ENCODE measurements around the gene NUMBL.

NUMBL gene

GRCh38 chr19:40716031-40716481 lies 25.6 kb upstream of the NUMBL start:
- no peak for DNase-seq

DNA sequence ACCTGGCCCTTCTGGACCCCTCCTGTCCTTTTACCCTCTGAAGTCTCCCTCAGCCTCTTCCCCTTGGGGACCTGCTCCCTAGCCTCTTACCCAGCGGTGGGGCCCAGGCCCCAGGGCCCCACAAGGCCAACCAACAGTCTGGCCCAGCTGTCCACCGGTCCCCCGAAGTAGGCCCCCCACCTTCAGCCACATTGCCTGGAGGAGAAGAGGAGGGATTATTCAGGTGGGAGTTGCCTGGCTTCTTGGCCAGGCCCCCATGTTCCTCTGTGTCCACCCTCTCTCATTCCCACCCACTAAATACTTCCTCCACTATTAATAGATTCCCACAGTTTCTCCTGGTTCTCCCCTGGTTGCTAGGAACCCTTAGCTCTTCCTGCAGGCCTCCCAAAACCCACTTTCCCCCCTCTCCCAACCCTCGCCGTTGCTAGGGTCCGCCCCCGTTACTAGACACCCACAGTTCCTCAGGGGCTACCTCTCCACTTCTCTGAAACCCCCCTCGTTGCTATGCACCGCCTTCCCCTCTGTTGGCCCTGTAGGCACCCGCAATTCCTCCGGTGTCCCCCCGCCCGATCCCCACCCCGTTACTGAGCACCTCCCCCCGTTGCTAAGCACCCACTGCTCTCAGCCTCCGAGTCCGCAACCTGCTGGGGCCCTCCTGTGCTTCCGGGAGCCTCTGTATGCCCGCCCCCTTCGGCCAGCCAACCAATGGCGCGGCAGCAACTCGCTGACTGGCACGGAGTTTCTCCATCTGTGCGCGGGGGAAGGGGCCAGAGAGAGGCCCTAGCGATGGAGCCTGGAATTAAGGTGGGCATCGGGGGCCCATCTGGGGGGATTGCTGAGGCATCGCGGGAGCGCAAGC lies 24.2 kb upstream of the NUMBL start:
- DNase-seq: peak; percentile 94

DNA sequence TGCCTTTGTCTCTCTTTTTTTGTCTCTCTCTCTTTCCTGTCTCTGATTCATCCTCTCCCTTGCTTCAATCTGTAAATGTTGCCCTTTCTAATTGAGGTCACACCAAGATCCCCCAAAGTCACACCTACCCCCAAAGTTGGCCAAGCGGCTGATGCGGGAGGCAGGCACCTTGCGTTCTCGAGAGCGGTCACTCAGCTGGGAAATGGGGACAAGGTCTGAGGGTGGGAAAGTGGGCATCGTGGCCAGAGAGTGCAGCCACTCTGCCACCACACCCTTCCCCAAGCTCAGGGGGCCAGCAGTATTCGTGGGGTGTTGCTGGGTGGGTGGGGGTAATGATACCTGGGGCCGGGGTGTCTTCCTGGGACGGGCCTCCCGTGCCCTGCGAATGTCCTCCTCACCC lies 23.5 kb upstream of the NUMBL start:
- DNase-seq: peak; percentile 52

GRCh38 chr19:40709817-40710216 lies 19.4 kb upstream of the NUMBL start:
- DNase-seq: no peak

DNA sequence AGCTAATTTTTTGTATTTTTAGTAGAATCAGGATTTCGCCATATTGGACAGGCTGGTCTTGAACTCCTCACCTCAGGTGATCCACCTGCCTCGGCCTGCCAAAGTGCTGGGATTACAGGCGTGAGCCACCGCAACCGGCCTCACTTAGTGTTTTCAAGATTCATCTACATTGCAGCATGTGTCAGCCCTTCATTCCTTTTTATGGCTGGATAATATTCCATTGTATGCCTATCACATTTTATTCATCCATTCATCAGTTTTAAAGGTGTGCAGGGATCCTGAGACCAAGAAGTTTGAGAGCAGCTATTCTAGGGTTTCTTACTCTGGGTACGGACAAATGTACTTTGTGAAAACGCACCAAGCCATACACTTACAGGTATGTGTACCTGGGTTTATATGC lies 17.2 kb upstream of the NUMBL start:
- no peak for DNase-seq

GRCh38 chr19:40705950-40706619 lies 15.6 kb upstream of the NUMBL start:
- DNase-seq: no peak

DNA sequence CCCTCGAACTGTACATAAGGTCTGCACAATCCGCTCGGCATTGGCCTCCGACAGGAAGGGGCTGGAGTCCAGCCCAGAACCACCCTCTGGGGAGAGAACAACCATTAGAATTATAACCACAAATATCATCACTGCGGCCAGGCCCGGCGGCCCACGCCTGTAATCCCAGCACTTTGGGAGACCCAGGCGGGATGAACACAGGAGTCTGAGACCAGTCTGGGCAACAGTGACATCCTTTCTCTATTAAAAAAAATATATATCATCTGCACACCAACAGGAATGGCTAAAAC lies 14.9 kb upstream of the NUMBL start:
- no peak for DNase-seq

GRCh38 chr19:40704491-40705361 lies 14.3 kb upstream of the NUMBL start:
- DNase-seq: no peak

- DNase-seq: no peak
Measured at GRCh38 chr19:40703029-40703755, 12.7 kb upstream of the NUMBL start.

- no peak for DNase-seq
Measured at GRCh38 chr19:40702337-40703012, 12.0 kb upstream of the NUMBL start.

DNA sequence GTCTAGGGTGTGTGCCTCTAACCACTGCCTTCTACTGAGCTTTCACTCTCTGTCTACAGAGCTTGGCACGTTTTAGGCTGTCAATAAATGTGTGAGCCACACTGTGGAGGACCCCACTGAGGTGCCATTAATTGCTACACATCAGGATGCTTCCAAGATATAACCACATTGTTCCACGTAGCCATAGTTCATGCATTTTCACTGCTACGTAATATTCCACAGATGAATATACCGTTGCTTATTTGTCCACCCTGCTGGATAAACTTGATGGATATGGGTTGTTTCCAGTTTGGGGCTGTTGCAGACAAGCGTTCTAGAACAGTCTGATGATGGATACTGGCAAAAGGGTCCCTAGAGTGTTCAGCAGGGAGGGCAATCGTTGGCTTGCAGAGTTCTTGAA lies 11.3 kb upstream of the NUMBL start:
- DNase-seq: no peak

- DNase-seq: no peak
Measured at GRCh38 chr19:40700083-40700482, 9.6 kb upstream of the NUMBL start.

DNA sequence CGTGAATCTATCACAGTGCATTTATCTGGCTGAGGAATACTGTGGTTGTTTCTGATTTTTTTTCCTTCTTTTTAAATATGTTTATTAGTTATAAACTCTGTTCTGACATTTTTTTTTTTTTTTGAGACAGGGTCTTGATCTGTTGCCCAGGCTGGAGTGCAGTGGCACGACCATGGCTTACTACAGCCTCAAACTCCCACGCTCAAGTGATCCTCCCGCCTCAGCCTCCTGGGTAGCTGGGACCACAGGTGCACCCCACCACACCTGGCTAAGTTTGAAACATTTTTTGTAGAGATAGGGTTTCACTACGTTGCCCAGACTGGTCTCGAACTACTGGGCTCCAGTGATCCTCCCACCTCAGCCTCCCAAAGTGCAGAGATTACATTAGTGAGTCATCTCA lies 6.6 kb upstream of the NUMBL start:
- DNase-seq: no peak

- DNase-seq: no peak
Measured at GRCh38 chr19:40695881-40696280, 5.4 kb upstream of the NUMBL start.

GRCh38 chr19:40693896-40694295 lies 3.4 kb upstream of the NUMBL start:
- DNase-seq: no peak

GRCh38 chr19:40693150-40693788 lies 2.8 kb upstream of the NUMBL start:
- no peak for DNase-seq

DNA sequence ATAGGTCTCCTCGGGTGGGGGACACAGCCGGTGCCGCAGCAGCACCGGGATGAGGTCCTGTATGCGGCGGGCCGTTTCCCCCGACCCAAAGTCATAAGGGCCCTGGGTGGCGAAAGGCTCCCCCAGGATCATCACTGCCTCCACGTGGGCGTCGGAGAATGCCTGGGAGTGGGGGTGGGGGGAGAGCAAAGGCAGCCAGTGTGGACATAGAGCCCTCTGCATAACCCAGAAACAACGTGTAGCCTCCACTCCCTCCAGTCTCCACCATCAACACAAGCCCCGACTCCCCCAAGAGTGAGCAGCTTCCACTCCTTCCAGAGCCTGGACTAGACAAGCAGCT lies 1.7 kb upstream of the NUMBL start:
- DNase-seq: no peak

GRCh38 chr19:40691421-40692211 lies 1.2 kb upstream of the NUMBL start:
- DNase-seq: peak; percentile 59

- peak; percentile 94 for DNase-seq
Measured at GRCh38 chr19:40690693-40691420, 406 bp upstream of the NUMBL start.

DNA sequence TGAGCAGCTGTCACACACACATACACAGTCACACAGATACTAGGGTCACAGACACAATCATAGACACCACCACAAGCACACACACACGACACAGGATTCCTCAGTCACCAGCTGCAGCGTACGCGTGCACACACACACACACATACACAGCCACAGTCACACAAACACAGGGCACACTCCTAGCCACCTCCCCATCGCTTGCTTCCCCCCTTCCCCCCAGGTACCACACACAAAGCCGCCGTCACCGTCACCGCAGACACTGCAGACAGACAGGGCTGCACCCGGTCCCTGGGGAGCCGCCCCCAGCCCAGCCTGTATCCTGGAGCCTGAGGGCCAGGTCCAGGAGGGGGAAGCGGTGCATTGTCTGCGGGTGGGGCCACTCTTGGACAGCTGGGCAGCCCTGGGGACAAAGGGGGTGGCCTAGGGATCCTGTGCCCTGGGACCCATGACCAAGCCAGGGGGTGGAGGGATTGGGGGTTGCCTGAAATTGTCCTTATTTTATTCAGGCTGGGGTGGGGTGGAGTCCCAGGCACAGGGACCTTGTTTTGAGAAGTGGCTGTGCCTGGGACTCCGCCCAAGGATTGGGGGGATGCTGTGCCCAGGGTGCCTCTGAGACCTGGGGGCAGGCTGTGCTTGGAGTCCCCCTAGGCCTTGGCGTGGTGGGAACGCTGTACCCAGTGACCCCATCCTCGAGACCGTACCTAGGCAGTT lies 957 bp downstream of the NUMBL start:
- DNase-seq: no peak
